GM12873 (cell line): ENCODE data around the gene URB2.

ENCODE experiments used
- TF ChIP-seq, protein P1 (sequence below): IDR thresholded peaks from 2 replicates; pipeline ENCODE4 v1.5.1; 2012; ENCODE audit warnings: low read depth, mild to moderate bottlenecking, moderate library complexity, low read length, control low read depth; ENCODE audit not compliant: insufficient read depth; ENCODE audit errors: missing control alignments

URB2 gene

DNA sequence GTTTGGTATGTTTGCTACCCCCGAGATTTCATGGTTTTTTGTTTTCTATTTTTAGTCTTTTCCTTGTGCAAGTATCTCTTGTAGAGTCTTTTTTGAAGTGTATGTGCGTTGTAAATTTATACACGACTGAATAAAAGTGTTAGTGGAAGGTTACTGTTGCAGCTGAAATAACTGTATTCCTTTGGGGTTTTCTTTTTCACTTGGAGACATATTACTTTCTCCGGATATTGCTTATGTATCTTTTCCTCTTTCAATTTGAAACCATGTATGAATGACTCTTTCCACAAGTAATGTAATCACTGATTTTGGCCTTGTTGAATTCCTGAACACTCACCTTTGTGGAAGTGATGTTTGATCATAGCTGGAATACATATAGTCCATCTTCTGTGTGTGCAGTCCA, 956 bp downstream of the URB2 start:
- TF ChIP-seq, protein P1, sequence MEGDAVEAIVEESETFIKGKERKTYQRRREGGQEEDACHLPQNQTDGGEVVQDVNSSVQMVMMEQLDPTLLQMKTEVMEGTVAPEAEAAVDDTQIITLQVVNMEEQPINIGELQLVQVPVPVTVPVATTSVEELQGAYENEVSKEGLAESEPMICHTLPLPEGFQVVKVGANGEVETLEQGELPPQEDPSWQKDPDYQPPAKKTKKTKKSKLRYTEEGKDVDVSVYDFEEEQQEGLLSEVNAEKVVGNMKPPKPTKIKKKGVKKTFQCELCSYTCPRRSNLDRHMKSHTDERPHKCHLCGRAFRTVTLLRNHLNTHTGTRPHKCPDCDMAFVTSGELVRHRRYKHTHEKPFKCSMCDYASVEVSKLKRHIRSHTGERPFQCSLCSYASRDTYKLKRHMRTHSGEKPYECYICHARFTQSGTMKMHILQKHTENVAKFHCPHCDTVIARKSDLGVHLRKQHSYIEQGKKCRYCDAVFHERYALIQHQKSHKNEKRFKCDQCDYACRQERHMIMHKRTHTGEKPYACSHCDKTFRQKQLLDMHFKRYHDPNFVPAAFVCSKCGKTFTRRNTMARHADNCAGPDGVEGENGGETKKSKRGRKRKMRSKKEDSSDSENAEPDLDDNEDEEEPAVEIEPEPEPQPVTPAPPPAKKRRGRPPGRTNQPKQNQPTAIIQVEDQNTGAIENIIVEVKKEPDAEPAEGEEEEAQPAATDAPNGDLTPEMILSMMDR, result no peak

DNA sequence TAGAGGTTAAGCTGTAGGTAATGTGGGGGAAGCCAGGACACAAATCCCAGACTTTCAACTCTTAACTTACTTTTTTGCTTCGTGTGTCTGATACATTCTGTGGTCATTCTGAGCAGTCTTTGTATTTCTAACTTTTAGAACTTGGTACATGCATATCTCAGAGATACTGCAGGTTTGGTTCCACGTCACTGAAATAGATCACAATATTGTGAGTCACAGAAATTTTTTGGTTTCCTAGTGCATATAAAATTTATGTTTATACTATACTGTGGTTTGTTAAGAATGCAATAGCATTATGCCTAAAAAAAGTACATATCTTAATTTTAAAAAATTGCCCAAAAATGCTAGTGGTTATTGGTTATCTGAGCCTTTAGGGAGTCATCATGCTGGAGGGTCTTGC, 3.2 kb downstream of the URB2 start:
- TF ChIP-seq, protein P1, result no peak

DNA sequence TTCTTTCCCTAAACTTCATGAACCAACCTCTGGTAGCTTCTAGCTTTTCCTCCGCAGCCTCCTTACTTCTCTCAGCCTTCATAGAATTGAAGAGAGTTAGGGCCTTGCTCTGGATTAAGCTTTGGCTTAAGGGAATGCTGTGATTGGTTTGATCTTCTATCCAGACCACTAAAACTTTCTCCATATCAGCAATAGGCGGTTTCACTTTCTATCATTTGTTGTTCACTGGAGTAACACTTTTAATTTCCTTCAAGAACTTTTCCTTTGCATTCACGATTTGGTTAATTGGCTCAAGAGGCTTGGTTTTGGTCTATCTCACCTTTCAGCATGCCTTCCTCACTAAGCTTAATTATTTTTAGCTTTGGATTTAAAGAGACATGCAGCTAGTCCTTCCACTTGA, 5.1 kb downstream of the URB2 start:
- TF ChIP-seq, protein P1, result no peak

DNA sequence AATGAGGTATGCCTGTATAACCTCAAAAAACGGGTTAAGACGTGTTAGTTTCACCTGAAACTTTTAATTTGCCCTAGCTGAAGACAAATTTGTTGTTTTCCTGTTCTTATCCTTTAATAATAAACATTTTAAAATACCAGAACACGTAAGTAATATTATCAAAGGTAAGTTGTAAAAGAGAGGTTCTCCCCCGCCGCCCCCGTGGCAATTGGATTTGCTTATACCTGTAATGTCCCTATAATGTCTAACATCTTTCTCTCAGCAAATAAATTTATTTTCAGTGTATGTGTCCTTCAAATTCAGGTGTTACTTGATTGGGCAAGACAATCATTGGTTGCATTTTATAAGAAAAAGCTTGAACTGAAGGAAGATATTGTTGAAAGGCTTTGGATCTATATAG, 5.9 kb downstream of the URB2 start:
- TF ChIP-seq, protein P1, result no peak

DNA sequence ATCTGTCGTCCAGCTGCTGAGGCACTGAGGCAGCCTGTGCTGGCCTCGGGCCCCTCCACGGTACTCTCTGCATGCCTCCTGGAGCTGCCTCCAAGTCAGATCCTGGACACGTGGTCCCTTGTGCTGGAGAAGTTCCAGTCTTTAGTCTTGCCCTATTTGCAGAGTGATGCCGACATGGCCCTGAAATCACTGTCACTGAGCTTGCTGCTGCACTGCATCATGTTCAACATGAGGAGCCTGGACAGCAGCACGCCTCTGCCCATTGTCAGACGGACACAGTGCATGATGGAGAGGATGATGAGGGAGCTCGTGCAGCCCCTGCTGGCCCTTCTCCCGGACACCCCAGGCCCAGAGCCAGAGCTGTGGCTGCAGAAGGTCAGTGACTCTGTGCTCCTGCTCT, 10.0 kb downstream of the URB2 start:
- TF ChIP-seq, protein P1, result no peak

DNA sequence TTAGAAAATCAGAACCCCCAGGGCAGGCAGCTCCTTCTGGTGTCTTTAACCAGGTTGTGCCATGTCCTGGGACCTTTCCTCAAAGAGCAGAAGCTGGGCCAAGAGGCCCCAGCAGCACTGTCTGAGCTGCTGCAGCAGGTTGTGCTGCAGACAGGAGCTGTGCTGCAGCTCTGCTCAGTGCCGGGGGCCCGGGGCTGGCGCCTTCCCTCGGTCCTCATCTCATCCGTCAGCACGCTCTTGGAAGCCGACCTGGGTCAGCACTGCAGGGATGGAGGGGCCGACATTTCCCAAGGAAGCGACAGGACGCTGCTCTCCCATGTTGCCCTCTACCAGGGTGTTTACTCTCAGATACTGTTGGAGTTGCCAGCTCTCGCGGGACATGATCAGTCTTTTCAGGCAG, 11.7 kb downstream of the URB2 start:
- TF ChIP-seq, protein P1, result no peak

DNA sequence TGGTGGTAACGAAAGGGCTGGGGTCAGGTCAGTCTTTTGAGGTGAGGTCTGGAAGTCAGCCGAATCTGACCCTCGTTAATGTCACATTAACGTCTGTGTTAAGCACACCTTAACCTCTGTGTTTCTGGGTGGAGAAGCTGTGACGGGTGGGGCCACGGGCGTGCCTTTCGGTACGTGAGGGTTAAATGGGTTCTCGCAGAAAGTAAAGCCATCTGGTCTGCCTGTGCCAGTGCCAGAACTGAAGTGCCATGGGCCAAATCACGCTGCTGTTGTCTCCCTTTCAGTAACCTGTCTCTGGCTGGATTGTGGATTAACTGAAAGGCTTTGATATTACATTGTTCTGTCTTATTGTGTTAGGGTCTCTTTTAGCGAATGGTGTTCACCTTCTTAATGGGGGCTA, 14.4 kb downstream of the URB2 start:
- TF ChIP-seq, protein P1, result no peak
